ENCODE data around the gene TBC1D1. TPM values are rescaled to one million over a fixed set of nuclear protein-coding genes. Genes with fewer than 3 reads are reported as not detected.

TBC1D1 gene
- total RNA-seq, 1 donor = 59.9 TPM

GRCh38 chr4:38137080-38137479 is 246.2 kb downstream of the TBC1D1 start:
- DNase-seq (ENCODE audit: low read depth) = no peak
- no peak overlapping the region for H3K4me3 ChIP-seq (ENCODE audit: low read depth, low read length)
- TF ChIP-seq CTCF (IDR thresholded peaks at IDR 0.05; ENCODE audit: insufficient read depth, low read length) = no peak

- no peak for TF ChIP-seq CTCF (IDR thresholded peaks at IDR 0.05; ENCODE audit: insufficient read depth, low read length)
- DNase-seq (ENCODE audit: low read depth) = no peak
Measured at GRCh38 chr4:38138363-38138762, 247.5 kb downstream of the TBC1D1 start.

GRCh38 chr4:38139187-38139586 is 248.3 kb downstream of the TBC1D1 start:
- no peak for TF ChIP-seq CTCF (IDR thresholded peaks at IDR 0.05; ENCODE audit: insufficient read depth, low read length)

More at GRCh38 chr4:38138363-38138762, 247.5 kb downstream of the TBC1D1 start:
- H3K4me3 ChIP-seq (ENCODE audit: low read depth, low read length) = no peak overlapping the region

GRCh38 chr4:38140643-38141203 is 249.8 kb downstream of the TBC1D1 start:
- H3K4me3 ChIP-seq (ENCODE audit: low read depth, low read length) = no peak overlapping the region
- no peak for DNase-seq (ENCODE audit: low read depth)
- TF ChIP-seq CTCF (IDR thresholded peaks at IDR 0.05; ENCODE audit: insufficient read depth, low read length) = no peak

More at GRCh38 chr4:38139187-38139586, 248.3 kb downstream of the TBC1D1 start:
- DNase-seq (ENCODE audit: low read depth) = no peak
- H3K4me3 ChIP-seq (ENCODE audit: low read depth, low read length) = no peak overlapping the region

GRCh38 chr4:38141808-38142500 is 251.1 kb downstream of the TBC1D1 start:
- peak; percentile 88 for DNase-seq (ENCODE audit: low read depth)
- no peak overlapping the region for H3K4me3 ChIP-seq (ENCODE audit: low read depth, low read length)
- TF ChIP-seq CTCF (IDR thresholded peaks at IDR 0.05; ENCODE audit: insufficient read depth, low read length) = no peak

- DNase-seq (ENCODE audit: low read depth) = peak; percentile 65
- TF ChIP-seq CTCF (IDR thresholded peaks at IDR 0.05; ENCODE audit: insufficient read depth, low read length) = no peak
- no peak overlapping the region for H3K4me3 ChIP-seq (ENCODE audit: low read depth, low read length)
Measured at GRCh38 chr4:38144031-38144430, 253.1 kb downstream of the TBC1D1 start.

All from fibroblast of the aortic adventitia (primary cell).